ENCODE data around the gene LAMB1.

GRCh38 chr7:108018668-108019067, 15.7 kb upstream of the LAMB1 start:
- no peak for TF ChIP-seq CTCF (IDR thresholded peaks at IDR 0.05)
- TF ChIP-seq POLR2A (IDR thresholded peaks at IDR 0.05): no peak
